Upper lobe of left lung (tissue), 6 donors: ENCODE data around the gene HBS1L. TPM values are rescaled to one million over a fixed set of nuclear protein-coding genes. Genes with fewer than 3 reads are reported as not detected.

Experiments
- ATAC-seq, 2 donors: fragments of 200-7000 bp; cut with Tn5 transposase; one replicate each; pipeline ENCODE4 v1.9.1; 2022; ENCODE audit warnings: mild to moderate bottlenecking in 2 of 2, moderate library complexity in 2 of 2; ENCODE audit not compliant: low FRiP score in 2 of 2
- DNase-seq, 2 donors: peaks; one replicate each; pipeline ENCODE4 v3.0.0-alpha.2; 2019 to 2020
- H3K27ac ChIP-seq, 4 donors: fragments of 200-600 bp; sonication (generic); one replicate each; pipeline ENCODE4 v1.5.1; 2016 to 2019
- H3K27me3 ChIP-seq, 4 donors: fragments of 200-600 bp; sonication (generic); one replicate each; pipeline ENCODE4 v1.5.1; 2017 to 2019
- H3K36me3 ChIP-seq, 4 donors: fragments of 200-600 bp; sonication (generic); one replicate each; pipeline ENCODE4 v1.5.1; 2016 to 2019
- H3K4me1 ChIP-seq, 4 donors: fragments of 200-600 bp; sonication (generic); one replicate each; pipeline ENCODE4 v1.5.1; 2018 to 2019
- H3K4me3 ChIP-seq, 4 donors: fragments of 200-600 bp; sonication (generic); one replicate each; pipeline ENCODE4 v1.5.1; 2017 to 2019; ENCODE audit warnings: mild to moderate bottlenecking in 2 of 4, moderate library complexity in 1 of 4
- H3K9me3 ChIP-seq, 4 donors: fragments of 200-600 bp; sonication (generic); one replicate each; pipeline ENCODE4 v1.5.1; 2018 to 2019
- CTCF ChIP-seq, 6 experiments: fragments of 450-650 bp in 4 of 6; fragments of 200-600 bp in 2 of 6; sonication (generic) in 2 of 6; IDR thresholded peaks; one replicate each; pipeline ENCODE4 v1.5.1; 2016 to 2019; ENCODE audit warnings: antibody characterized with exemption in 6 of 6
- EP300 ChIP-seq, 4 donors: sonication (generic); formaldehyde crosslinking; IDR thresholded peaks; one replicate each; pipeline ENCODE4 v1.5.1; 2017; ENCODE audit warnings: antibody characterized with exemption in 4 of 4, control low read depth in 2 of 4
- POLR2A ChIP-seq, 4 donors: fragments of 450-650 bp; IDR thresholded peaks; one replicate each; pipeline ENCODE4 v1.5.1; 2016 to 2017; ENCODE audit warnings: antibody characterized with exemption in 4 of 4, mild to moderate bottlenecking in 2 of 4
- POLR2AphosphoS5 ChIP-seq, 2 donors: sonication (generic); formaldehyde crosslinking; IDR thresholded peaks; one replicate each; pipeline ENCODE4 v1.5.1; 2017; ENCODE audit warnings: antibody characterized with exemption in 2 of 2
- WGBS, 2 donors: methylation state at CpG; one replicate each; pipeline ENCODE4 v1.1.5; 2017 to 2018; 5-methylcytosine and 5-hydroxymethylcytosine counted together
- total RNA-seq, 6 donors: library from RNA; depleted of rRNA in 4 of 6; stranded (reverse); fragments of >200 nt in 4 of 6; gene quantifications; one replicate each; pipeline versions ENCODE4 v1.1.0 to v1.2.1, GENCODE V29; 2016 to 2021
- donor health status: DM: no; HTN: no; CAD: no; lungs with moderate emphysema.
- donor health status: DM: no; HTN: yes; CAD: no; lungs with severe emphysema.

HBS1L gene
- total RNA-seq, 6 donors from 2014 or later = 16.8 to 47.0 (median 38.5) TPM

GRCh38 chr6:135090819-135091218, 36.2 kb upstream of the HBS1L start:
- H3K27ac ChIP-seq = no peak overlapping the region
- DNase-seq = no peak
- H3K9me3 ChIP-seq = no peaks in the 10 kb centered on the region
- 95 to 96% methylated on average over 2 of the region's 2 CpGs for WGBS, 2 donors
- H3K36me3 ChIP-seq = no peaks in the 10 kb centered on the region
- no peak for TF ChIP-seq POLR2A (IDR thresholded peaks at IDR 0.05)
- no peak for TF ChIP-seq EP300 (IDR thresholded peaks at IDR 0.05)
- no peak for TF ChIP-seq CTCF (IDR thresholded peaks at IDR 0.05)
- no peak for TF ChIP-seq POLR2AphosphoS5 (IDR thresholded peaks at IDR 0.05)
- no peaks in the 10 kb centered on the region for H3K4me1 ChIP-seq
- H3K27me3 ChIP-seq = no peaks in the 10 kb centered on the region
- no peak overlapping the region for H3K4me3 ChIP-seq
- no peak for ATAC-seq

- DNase-seq (no peak), ATAC-seq (no peak)
- no peak overlapping the region for H3K4me3 ChIP-seq
- H3K27ac ChIP-seq = no peak overlapping the region
- no peaks in the 10 kb centered on the region for H3K4me1 ChIP-seq
- H3K9me3 ChIP-seq = no peaks in the 10 kb centered on the region
- H3K36me3 ChIP-seq = no peaks in the 10 kb centered on the region
- H3K27me3 ChIP-seq = no peaks in the 10 kb centered on the region
- WGBS, 2 donors = 92 to 93% methylated on average over 4 of the region's 4 CpGs
- no peak for TF ChIP-seq POLR2A (IDR thresholded peaks at IDR 0.05)
- TF ChIP-seq POLR2AphosphoS5 (IDR thresholded peaks at IDR 0.05) = no peak
- TF ChIP-seq CTCF (IDR thresholded peaks at IDR 0.05) = no peak
- no peak for TF ChIP-seq EP300 (IDR thresholded peaks at IDR 0.05)
Observed at GRCh38 chr6:135089901-135090300, 35.3 kb upstream of the HBS1L start.

- TF ChIP-seq CTCF (IDR thresholded peaks at IDR 0.05) (peak in 4 of 6 experiments; percentile 19 to 46 (median 30)), EP300 (IDR thresholded peaks at IDR 0.05) (no peak)
- Histone ChIP-seq H3K9me3 (no peaks in the 10 kb centered on the region), H3K4me3 (peak overlapping the region in 2 of 4 donors; percentile 11 to 30), H3K27ac (peak overlapping the region in 1 of 4 donors; percentile 9), H3K36me3 (no peaks in the 10 kb centered on the region), H3K27me3 (no peaks in the 10 kb centered on the region), H3K4me1 (no peaks in the 10 kb centered on the region)
- DNase-seq (no peak), ATAC-seq (peak in 1 of 2 donors; percentile 84)
- 42 to 68% methylated on average over 3 of the region's 3 CpGs for WGBS, 2 donors
Observed at GRCh38 chr6:135088818-135089809, 34.5 kb upstream of the HBS1L start.

- H3K4me1 ChIP-seq = no peaks in the 10 kb centered on the region
- ATAC-seq (peak in 1 of 2 donors; percentile 40), DNase-seq (no peak)
- H3K27ac ChIP-seq = no peak overlapping the region
- H3K36me3 ChIP-seq = no peaks in the 10 kb centered on the region
- peak overlapping the region in 1 of 4 donors; percentile 8 for H3K4me3 ChIP-seq
- H3K27me3 ChIP-seq = no peaks in the 10 kb centered on the region
- 44 to 80% methylated on average over 1 of the region's 1 CpG for WGBS, 2 donors
- no peaks in the 10 kb centered on the region for H3K9me3 ChIP-seq
- no peak for TF ChIP-seq EP300 (IDR thresholded peaks at IDR 0.05)
- TF ChIP-seq POLR2AphosphoS5 (IDR thresholded peaks at IDR 0.05) = no peak
- no peak for TF ChIP-seq POLR2A (IDR thresholded peaks at IDR 0.05)
- no peak for TF ChIP-seq CTCF (IDR thresholded peaks at IDR 0.05)
Observed at GRCh38 chr6:135088281-135088680, 33.7 kb upstream of the HBS1L start.
